ENCODE data around the gene OXA1L.
A peak's percentile ranks its signal among the peaks of the same experiment; 100 is the strongest.
"Not testable (repeated sequence)": the region's sequence is repeated elsewhere in the genome, so short reads cannot be mapped to it uniquely, and the experiment has no call there.

OXA1L gene

DNA sequence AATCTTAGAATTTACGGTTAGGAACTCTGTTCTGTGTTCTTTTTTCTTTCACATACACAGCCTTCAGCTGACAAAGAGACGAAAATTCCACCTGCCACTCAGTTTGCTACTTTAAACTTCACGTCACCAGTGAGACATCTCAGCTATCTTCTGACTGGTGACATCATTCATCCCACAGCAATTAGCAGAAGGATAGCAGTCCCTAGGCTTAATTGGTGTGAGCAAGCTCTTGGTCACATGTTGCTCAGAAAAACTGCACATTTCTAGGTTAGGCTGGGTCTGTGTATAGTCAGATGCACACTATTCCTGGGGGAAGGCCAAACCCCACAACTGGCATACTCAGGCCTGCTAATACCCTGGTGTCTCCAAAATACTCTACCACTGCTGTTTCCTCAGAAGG is 24.8 kb downstream of the OXA1L start:
- DNase-seq (ENCODE audit: low read depth), result peak; percentile 67
- TF ChIP-seq, protein P1, sequence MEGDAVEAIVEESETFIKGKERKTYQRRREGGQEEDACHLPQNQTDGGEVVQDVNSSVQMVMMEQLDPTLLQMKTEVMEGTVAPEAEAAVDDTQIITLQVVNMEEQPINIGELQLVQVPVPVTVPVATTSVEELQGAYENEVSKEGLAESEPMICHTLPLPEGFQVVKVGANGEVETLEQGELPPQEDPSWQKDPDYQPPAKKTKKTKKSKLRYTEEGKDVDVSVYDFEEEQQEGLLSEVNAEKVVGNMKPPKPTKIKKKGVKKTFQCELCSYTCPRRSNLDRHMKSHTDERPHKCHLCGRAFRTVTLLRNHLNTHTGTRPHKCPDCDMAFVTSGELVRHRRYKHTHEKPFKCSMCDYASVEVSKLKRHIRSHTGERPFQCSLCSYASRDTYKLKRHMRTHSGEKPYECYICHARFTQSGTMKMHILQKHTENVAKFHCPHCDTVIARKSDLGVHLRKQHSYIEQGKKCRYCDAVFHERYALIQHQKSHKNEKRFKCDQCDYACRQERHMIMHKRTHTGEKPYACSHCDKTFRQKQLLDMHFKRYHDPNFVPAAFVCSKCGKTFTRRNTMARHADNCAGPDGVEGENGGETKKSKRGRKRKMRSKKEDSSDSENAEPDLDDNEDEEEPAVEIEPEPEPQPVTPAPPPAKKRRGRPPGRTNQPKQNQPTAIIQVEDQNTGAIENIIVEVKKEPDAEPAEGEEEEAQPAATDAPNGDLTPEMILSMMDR (IDR thresholded peaks at IDR 0.05; ENCODE audit: insufficient read depth, low read depth, low read length, missing control alignments), result no peak
- no peak overlapping the region for H3K4me3 ChIP-seq (ENCODE audit: low read length)

DNA sequence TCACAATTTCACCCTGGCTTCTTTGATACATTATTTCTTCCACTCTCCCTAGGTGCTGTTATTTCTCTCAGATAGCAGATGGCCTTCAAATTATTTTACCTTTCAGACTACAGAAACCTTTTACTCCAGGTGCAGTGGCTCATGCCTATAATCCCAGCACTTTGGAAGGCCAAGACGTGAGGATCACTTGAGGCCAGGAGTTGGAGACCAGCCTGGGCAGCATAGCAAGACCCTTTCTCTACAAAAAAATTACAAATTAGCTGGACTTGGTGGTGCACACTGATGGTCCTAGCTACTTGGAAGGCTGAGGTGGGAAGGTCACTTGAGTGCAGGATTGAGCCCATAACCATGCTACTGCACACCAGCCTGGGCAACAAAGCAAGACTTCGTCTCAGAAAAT is 25.7 kb downstream of the OXA1L start:
- no peak overlapping the region for H3K4me3 ChIP-seq (ENCODE audit: low read length)
- TF ChIP-seq, protein P1 (IDR thresholded peaks at IDR 0.05; ENCODE audit: insufficient read depth, low read depth, low read length, missing control alignments), result no peak
- DNase-seq (ENCODE audit: low read depth), result no peak

DNA sequence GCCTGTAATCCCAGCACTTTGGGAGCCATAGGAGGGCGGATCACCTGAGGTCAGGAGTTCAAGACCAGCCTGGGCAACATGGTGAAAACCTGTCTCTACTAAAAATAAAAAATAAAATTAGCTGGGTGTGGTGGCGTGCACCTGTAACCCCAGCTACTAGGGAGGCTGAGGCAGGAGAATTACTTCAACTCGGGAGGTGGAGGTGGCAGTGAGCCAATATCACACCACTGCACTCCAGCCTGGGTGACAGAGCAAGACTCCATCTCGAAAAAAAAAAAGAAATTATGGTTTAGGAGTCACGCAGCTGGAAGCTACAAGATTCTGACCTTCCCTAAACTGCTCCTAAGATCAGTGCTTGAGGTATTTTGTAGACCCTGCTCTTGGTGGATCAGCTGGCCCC is 27.1 kb downstream of the OXA1L start:
- not testable (repeated sequence) for H3K4me3 ChIP-seq (ENCODE audit: low read length); DNase-seq (ENCODE audit: low read depth)

DNA sequence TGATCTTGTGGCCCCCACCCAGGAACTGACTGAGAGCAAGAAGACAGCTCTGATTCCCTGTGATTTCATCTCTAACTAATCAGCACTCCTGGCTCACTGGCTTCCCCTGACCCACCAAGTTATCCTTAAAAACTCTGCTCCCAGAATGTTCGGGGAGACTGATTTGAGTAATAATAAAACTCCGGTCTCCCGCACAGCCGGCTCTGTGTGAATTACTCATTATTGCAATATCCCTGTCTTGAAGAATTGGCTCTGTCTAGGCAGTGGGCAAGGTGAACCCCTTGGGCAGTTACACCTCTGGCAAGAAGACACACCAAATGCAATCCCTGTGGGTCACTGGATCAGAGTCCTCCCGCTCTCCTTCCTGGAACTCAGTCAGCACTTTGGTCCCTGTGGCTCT is 27.5 kb downstream of the OXA1L start:
- TF ChIP-seq, protein P1 (IDR thresholded peaks at IDR 0.05; ENCODE audit: insufficient read depth, low read depth, low read length, missing control alignments), result no peak
- no peak overlapping the region for H3K4me3 ChIP-seq (ENCODE audit: low read length)
- DNase-seq (ENCODE audit: low read depth), result no peak

DNA sequence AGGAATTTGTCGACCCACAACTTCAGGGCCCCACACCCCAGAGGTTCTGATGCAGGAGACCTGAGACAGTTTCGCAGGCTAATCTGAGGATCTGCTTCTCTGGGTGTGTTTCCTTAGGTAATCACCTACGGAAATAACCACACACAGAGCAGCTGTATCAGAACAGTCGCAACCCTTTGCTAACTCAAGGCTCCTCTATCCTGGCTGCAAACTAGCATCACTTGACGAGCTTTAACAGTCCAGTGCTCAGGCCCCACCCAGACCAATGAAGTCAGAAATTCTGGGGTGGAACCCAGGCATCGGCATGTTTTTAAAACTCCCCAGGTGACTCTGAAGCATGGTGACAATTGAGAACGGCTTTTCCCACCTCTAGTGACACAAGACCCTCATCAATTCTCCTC is 28.1 kb downstream of the OXA1L start:
- TF ChIP-seq, protein P1 (IDR thresholded peaks at IDR 0.05; ENCODE audit: insufficient read depth, low read depth, low read length, missing control alignments), result no peak
- H3K4me3 ChIP-seq (ENCODE audit: low read length), result no peak overlapping the region
- no peak for DNase-seq (ENCODE audit: low read depth)

DNA sequence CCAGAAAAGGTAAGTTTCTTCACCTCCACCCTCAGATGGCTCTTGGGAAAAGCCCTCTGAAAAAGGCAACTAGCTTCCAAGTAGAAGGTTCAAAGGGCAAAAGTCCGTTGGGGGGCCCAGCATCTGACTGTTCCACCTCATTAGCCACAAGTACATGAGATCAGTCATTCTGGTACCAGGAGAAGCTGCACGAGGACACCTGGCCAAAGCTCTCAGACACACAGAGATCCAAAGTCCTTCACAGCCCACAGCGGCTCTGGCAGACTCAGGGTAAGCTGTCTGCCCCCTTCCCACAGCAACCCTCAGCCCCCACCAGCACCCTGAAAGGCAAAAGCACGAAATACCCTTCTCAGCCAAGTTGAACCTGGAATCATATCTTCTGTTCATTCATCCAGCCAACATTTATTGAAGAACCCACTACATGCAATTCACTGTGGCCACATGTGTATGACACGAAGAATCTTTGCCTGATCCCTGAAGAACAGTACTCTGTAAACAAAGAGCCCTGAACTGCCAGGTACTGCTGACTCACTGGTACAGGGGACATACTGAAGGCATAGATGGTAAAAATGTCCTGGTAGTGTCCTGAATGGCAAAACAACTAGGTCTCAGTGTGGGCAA is 29.7 kb downstream of the OXA1L start:
- TF ChIP-seq, protein P1 (IDR thresholded peaks at IDR 0.05; ENCODE audit: insufficient read depth, low read depth, low read length, missing control alignments), result no peak
- H3K4me3 ChIP-seq (ENCODE audit: low read length), result no peak overlapping the region
- peak; percentile 30 for DNase-seq (ENCODE audit: low read depth)

DNA sequence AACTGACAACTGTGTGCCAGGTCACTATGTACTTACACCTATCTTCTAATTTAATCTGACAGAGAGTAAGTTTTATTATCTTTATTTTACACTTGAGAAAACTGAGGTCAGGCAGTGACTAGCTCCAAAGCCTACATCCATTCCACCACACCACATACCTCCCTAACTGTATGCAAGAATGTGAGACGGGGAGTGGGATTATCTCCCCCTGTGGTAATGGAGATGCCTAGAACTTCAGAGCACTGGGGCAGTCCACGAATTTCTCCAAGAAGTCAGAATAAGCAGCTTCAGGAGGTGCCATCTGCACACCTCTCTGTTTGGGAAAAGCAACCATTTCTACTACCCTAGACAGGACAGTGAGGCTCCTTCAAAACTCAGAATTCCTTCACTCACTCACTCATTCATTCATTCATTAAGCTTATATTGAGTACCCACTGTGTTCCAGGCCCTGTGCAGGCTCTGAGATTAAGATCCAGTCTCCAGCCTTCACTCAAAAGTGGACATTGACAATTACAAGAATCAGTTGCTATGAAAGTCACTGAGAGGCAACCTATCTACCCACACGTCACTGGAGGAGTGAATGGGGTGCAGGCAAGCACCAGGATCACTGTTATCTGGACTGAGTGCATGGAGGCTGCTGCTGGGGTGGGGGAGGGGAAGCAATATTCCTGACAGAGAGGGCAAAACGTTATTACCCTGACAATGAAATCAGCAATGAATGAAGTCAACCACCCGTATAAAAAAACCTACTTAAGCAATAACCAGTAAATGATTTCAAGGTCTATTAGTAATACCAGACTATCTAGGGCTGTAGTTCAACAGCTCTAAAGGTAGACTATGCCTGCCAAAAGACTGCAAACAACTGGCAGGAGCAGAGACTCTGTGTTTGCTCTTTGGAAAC is 30.8 kb downstream of the OXA1L start:
- TF ChIP-seq, protein P1 (IDR thresholded peaks at IDR 0.05; ENCODE audit: insufficient read depth, low read depth, low read length, missing control alignments), result no peak
- H3K4me3 ChIP-seq (ENCODE audit: low read length), result no peak overlapping the region
- no peak for DNase-seq (ENCODE audit: low read depth)

Measured in epithelial cell of esophagus (primary cell).